WERI-Rb-1 (cell line): ENCODE results near the gene TRAPPC14.

Experiments
- DNase-seq: peaks from one replicate; pipeline ENCODE4 v3.0.0-alpha.2; 2020
- H3K27ac ChIP-seq: fragments of 250-450 bp; sonication (Bioruptor Pico); 2 replicates; pipeline ENCODE4 v1.5.1; 2020; ENCODE audit warnings: mild to moderate bottlenecking, moderate library complexity
- H3K27me3 ChIP-seq: fragments of 250-450 bp; sonication (Bioruptor Pico); 2 replicates; pipeline ENCODE4 v1.5.1; 2021; ENCODE audit warnings: mild to moderate bottlenecking, low read depth, moderate library complexity; ENCODE audit not compliant: insufficient read depth, severe bottlenecking
- H3K36me3 ChIP-seq: fragments of 250-450 bp; sonication (Bioruptor Pico); 2 replicates; pipeline ENCODE4 v1.5.1; 2020; ENCODE audit warnings: mild to moderate bottlenecking, moderate library complexity
- H3K4me3 ChIP-seq: 2 replicates; pipeline ENCODE4 v1.5.1; 2011; ENCODE audit warnings: low read depth, mild to moderate bottlenecking, control low read depth, low read length
- H3K9me3 ChIP-seq: fragments of 250-450 bp; sonication (Bioruptor Pico); 2 replicates; pipeline ENCODE4 v1.5.1; 2021; ENCODE audit warnings: mild to moderate bottlenecking, moderate library complexity; ENCODE audit not compliant: severe bottlenecking
- CTCF ChIP-seq: IDR thresholded peaks from 2 replicates; pipeline ENCODE4 v1.5.1; 2011; ENCODE audit warnings: low read depth, mild to moderate bottlenecking, control low read depth, inconsistent platforms, low read length

The TRAPPC14 gene

GRCh38 chr7:100154651-100155491 lies 3.7 kb downstream of the TRAPPC14 start:
- Histone ChIP-seq H3K27ac (no peak overlapping the region), H3K4me3 (no peak overlapping the region), H3K27me3 (no peaks in the 10 kb centered on the region), H3K9me3 (no peaks in the 10 kb centered on the region), H3K36me3 (peaks cover 48% of the 10 kb centered on the region)
- TF ChIP-seq CTCF: no peak
- no peak for DNase-seq

GRCh38 chr7:100153708-100154535 lies 4.6 kb downstream of the TRAPPC14 start:
- Histone ChIP-seq H3K9me3 (no peaks in the 10 kb centered on the region), H3K36me3 (peaks cover 48% of the 10 kb centered on the region), H3K27ac (no peak overlapping the region)

GRCh38 chr7:100152937-100153666 lies 5.4 kb downstream of the TRAPPC14 start:
- Histone ChIP-seq H3K36me3 (peaks cover 48% of the 10 kb centered on the region), H3K4me3 (no peak overlapping the region), H3K27ac (no peak overlapping the region), H3K27me3 (no peaks in the 10 kb centered on the region), H3K9me3 (no peaks in the 10 kb centered on the region)
- no peak for DNase-seq
- no peak for TF ChIP-seq CTCF

More at GRCh38 chr7:100153708-100154535, 4.6 kb downstream of the TRAPPC14 start:
- no peak overlapping the region for H3K4me3 ChIP-seq
- DNase-seq: no peak
- TF ChIP-seq CTCF: no peak
- H3K27me3 ChIP-seq: no peaks in the 10 kb centered on the region

GRCh38 chr7:100152404-100152803 lies 6.1 kb downstream of the TRAPPC14 start:
- no peak overlapping the region for H3K4me3 ChIP-seq
- TF ChIP-seq CTCF: no peak
- peaks cover 48% of the 10 kb centered on the region for H3K36me3 ChIP-seq
- no peaks in the 10 kb centered on the region for H3K27me3 ChIP-seq
- no peak overlapping the region for H3K27ac ChIP-seq
- no peaks in the 10 kb centered on the region for H3K9me3 ChIP-seq
- no peak for DNase-seq

- peak within 1 kb of the TSS; percentile 78 for H3K27ac ChIP-seq
- H3K4me3 ChIP-seq: peak within 1 kb of the TSS; percentile 93
- DNase-seq: peak; percentile 99
- no peak for TF ChIP-seq CTCF
- H3K9me3 ChIP-seq: no peaks in the 10 kb centered on the region
- no peaks in the 10 kb centered on the region for H3K27me3 ChIP-seq
- H3K36me3 ChIP-seq: peaks cover 22% of the 10 kb centered on the region
Measured at GRCh38 chr7:100148559-100149328, 9.8 kb downstream of the TRAPPC14 start, which contains the start of gene LAMTOR4. Gene LAMTOR4 (plus strand): TSS chr7:100148918. CDS start chr7:100148973, 55 bp downstream.
